HepG2 (cell line): ENCODE results near the gene TEX30. TPM values are rescaled to one million over a fixed set of nuclear protein-coding genes. Genes with fewer than 3 reads are reported as not detected.

Source experiments
- DNMT3B ChIP-seq: conservative IDR thresholded peaks from 2 replicates; pipeline ENCODE4 v1.6.1; 2016; ENCODE audit warnings: missing biosample characterization, control low read depth
- HNF4A ChIP-seq: sonication (generic); formaldehyde crosslinking; IDR thresholded peaks from 2 replicates; pipeline ENCODE4 v1.4.0; 2020; ENCODE audit warnings: missing genetic modification reagents
- MEIS1 ChIP-seq: sonication (generic); formaldehyde crosslinking; IDR thresholded peaks from 2 replicates; pipeline ENCODE4 v1.9.0; 2021; ENCODE audit warnings: mild to moderate bottlenecking, missing genetic modification reagents, moderate library complexity, borderline replicate concordance
- NFKBIZ ChIP-seq: IDR thresholded peaks from 2 replicates; pipeline ENCODE4 v1.6.1; 2018; ENCODE audit warnings: missing genetic modification reagents, missing compliant biosample characterization
- NR2F1 ChIP-seq, 2 experiments: fragments of 450-650 bp in 1 of 2; formaldehyde crosslinking in 1 of 2; IDR thresholded peaks; 2 replicates each; pipeline versions ENCODE4 v1.5.0 to v1.6.1; 2016 to 2020; ENCODE audit warnings: mild to moderate bottlenecking in 1 of 2, missing compliant biosample characterization in 1 of 2, missing genetic modification reagents in 1 of 2, moderate library complexity in 1 of 2
- POLR2AphosphoS2 ChIP-seq: IDR thresholded peaks from 2 replicates; pipeline ENCODE4 v1.6.1; 2011; ENCODE audit warnings: low read depth, low read length, improper control_type of control experiment
- SYNCRIP ChIP-seq: fragments of 200-400 bp; formaldehyde crosslinking; IDR thresholded peaks from 2 replicates; pipeline ENCODE4 v1.6.1; 2018; ENCODE audit warnings: mild to moderate bottlenecking, low read depth, low read length; ENCODE audit not compliant: insufficient read depth
- TRAFD1 ChIP-seq: sonication (generic); formaldehyde crosslinking; IDR thresholded peaks from 2 replicates; pipeline ENCODE4 v1.5.1; 2020; ENCODE audit warnings: missing genetic modification reagents, mild to moderate bottlenecking, borderline replicate concordance
- ZBED4 ChIP-seq: sonication (generic); formaldehyde crosslinking; IDR thresholded peaks from 2 replicates; pipeline ENCODE4 v1.4.0; 2020; ENCODE audit warnings: missing genetic modification reagents, borderline replicate concordance
- ZBTB1 ChIP-seq: sonication (generic); formaldehyde crosslinking; IDR thresholded peaks from 2 replicates; pipeline ENCODE4 v1.4.0; 2020; ENCODE audit warnings: missing genetic modification reagents, borderline replicate concordance
- ZNF17 ChIP-seq: sonication (generic); formaldehyde crosslinking; IDR thresholded peaks from 2 replicates; pipeline ENCODE4 v1.5.0; 2020; ENCODE audit warnings: mild to moderate bottlenecking, missing genetic modification reagents
- ZNF383 ChIP-seq: sonication (generic); formaldehyde crosslinking; IDR thresholded peaks from 2 replicates; pipeline ENCODE4 v1.4.0; 2020; ENCODE audit warnings: missing genetic modification reagents, mild to moderate bottlenecking, borderline replicate concordance
- ZNF549 ChIP-seq: sonication (generic); formaldehyde crosslinking; IDR thresholded peaks from 2 replicates; pipeline ENCODE4 v1.5.0; 2020; ENCODE audit warnings: missing genetic modification reagents
- ZNF558 ChIP-seq: sonication (generic); formaldehyde crosslinking; IDR thresholded peaks from 2 replicates; pipeline ENCODE4 v1.9.0; 2022; ENCODE audit warnings: mild to moderate bottlenecking, missing genetic modification reagents, borderline replicate concordance
- ZNF614 ChIP-seq: IDR thresholded peaks from 2 replicates; pipeline ENCODE4 v1.6.1; 2018; ENCODE audit warnings: missing biosample characterization, missing genetic modification reagents, inconsistent platforms, borderline replicate concordance
- ZNF746 ChIP-seq: sonication (generic); formaldehyde crosslinking; IDR thresholded peaks from 2 replicates; pipeline ENCODE4 v1.8.0; 2022; ENCODE audit warnings: mild to moderate bottlenecking, missing genetic modification reagents
- ZNF775 ChIP-seq: sonication (generic); formaldehyde crosslinking; IDR thresholded peaks from 2 replicates; pipeline ENCODE4 v1.4.0; 2020; ENCODE audit warnings: missing genetic modification reagents, mild to moderate bottlenecking, moderate library complexity, borderline replicate concordance
- ZNF782 ChIP-seq: sonication (generic); formaldehyde crosslinking; IDR thresholded peaks from 2 replicates; pipeline ENCODE4 v1.4.0; 2020; ENCODE audit warnings: missing genetic modification reagents, mild to moderate bottlenecking, borderline replicate concordance
- ZSCAN29 ChIP-seq: sonication (generic); formaldehyde crosslinking; conservative IDR thresholded peaks from 2 replicates; pipeline ENCODE4 v1.4.0; 2020; ENCODE audit warnings: mild to moderate bottlenecking, missing genetic modification reagents
- polyA plus RNA-seq, 8 experiments: library from polyadenylated mRNA; depleted of rRNA in 3 of 8; stranded (reverse) in 7 of 8; unstranded in 1 of 8; fragments of >200 nt; fragmentation: Illumina TruSeq in 4 of 8; extraction: Trizol in 4 of 8; gene quantifications; 2 replicates each; pipeline versions ENCODE4 v1.2.1 to v1.2.3, GENCODE V29; 2011 to 2016; ENCODE audit warnings: low read depth in 4 of 8, missing spikeins in 1 of 8, mixed read lengths in 1 of 8; ENCODE audit not compliant: insufficient read depth in 1 of 8
- total RNA-seq, 5 experiments: library from RNA; depleted of rRNA; stranded (reverse); fragments of >200 nt; fragmentation: Illumina TruSeq; extraction: Trizol; gene quantifications; 2 replicates each; pipeline ENCODE4 v1.2.3, GENCODE V29; 2016; ENCODE audit warnings: low read depth in 1 of 5
- TF ChIP-seq, protein P1 (sequence below): sonication (generic); formaldehyde crosslinking; IDR thresholded peaks from 2 replicates; pipeline ENCODE4 v1.5.0; 2020; ENCODE audit warnings: mild to moderate bottlenecking, missing genetic modification reagents

Gene TEX30
- total and polyA plus RNA-seq, 2 of the 13 experiments (the other 11 are each of a cell fraction or from before 2014, with no cell fraction given), result 0.60 to 1.2 TPM

- TF ChIP-seq ZNF775 (no peak), ZBTB1 (no peak), ZNF549 (no peak), ZNF746 (CRISPR knock-in tag) (peak; percentile 62; the same call in 1 of the 2 replicates), ZNF782 (CRISPR knock-in tag) (peak; percentile 30; the same call in 1 of the 2 replicates), NR2F1 (CRISPR knock-in tag; IDR thresholded peaks at IDR 0.05) (no peak), ZNF614 (peak; percentile 13; the same call in 1 of the 2 replicates), POLR2AphosphoS2 (no peak), MEIS1 (CRISPR knock-in tag) (0 out of 2 replicates have a peak, but pooled peaks have one; percentile 45), TRAFD1 (CRISPR knock-in tag) (no peak), HNF4A (CRISPR knock-in tag) (0 out of 2 replicates have a peak, but pooled peaks have one; percentile 6), ZNF383 (CRISPR knock-in tag) (no peak), NFKBIZ (CRISPR knock-in tag) (no peak), ZNF17 (CRISPR knock-in tag) (no peak), ZNF558 (CRISPR knock-in tag) (0 out of 2 replicates have a peak, but pooled peaks have one; percentile 33), DNMT3B (CRISPR knock-in tag) (no peak), SYNCRIP (no peak), ZSCAN29 (CRISPR knock-in tag) (peak; percentile 80; the same call in 1 of the 2 replicates), ZBED4 (CRISPR knock-in tag) (no peak)
- TF ChIP-seq, protein P1, sequence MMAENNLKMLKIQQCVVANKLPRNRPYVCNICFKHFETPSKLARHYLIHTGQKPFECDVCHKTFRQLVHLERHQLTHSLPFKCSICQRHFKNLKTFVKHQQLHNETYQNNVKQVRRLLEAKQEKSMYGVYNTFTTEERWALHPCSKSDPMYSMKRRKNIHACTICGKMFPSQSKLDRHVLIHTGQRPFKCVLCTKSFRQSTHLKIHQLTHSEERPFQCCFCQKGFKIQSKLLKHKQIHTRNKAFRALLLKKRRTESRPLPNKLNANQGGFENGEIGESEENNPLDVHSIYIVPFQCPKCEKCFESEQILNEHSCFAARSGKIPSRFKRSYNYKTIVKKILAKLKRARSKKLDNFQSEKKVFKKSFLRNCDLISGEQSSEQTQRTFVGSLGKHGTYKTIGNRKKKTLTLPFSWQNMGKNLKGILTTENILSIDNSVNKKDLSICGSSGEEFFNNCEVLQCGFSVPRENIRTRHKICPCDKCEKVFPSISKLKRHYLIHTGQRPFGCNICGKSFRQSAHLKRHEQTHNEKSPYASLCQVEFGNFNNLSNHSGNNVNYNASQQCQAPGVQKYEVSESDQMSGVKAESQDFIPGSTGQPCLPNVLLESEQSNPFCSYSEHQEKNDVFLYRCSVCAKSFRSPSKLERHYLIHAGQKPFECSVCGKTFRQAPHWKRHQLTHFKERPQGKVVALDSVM (CRISPR knock-in tag), result no peak; the same call in 1 of the 2 replicates
These were observed 25.2 kb upstream of the TEX30 start, which contains the start of the genes BIVM and POGLUT2 (continued) for GRCh38 chr13:102798581-102799425.
